PC-3 (cell line): ENCODE measurements around the gene RNU1-4.
"Not testable (repeated sequence)": the region's sequence is repeated elsewhere in the genome, so short reads cannot be mapped to it uniquely, and the experiment has no call there.

ENCODE experiments used
- EZH2 ChIP-seq: fragments of 300-600 bp; sonication (generic); IDR thresholded peaks from one replicate; pipeline ENCODE4 v1.6.1; 2017; ENCODE audit warnings: antibody characterized with exemption, mild to moderate bottlenecking, low read length; ENCODE audit not compliant: unreplicated experiment
- EZH2phosphoT487 ChIP-seq: fragments of 300-600 bp; sonication (generic); IDR thresholded peaks from 2 replicates; pipeline ENCODE4 v1.6.1; 2018; ENCODE audit warnings: mild to moderate bottlenecking, antibody characterized with exemption, low read length, borderline replicate concordance
- TF ChIP-seq, protein P1 (sequence below): fragments of 300-600 bp; sonication (generic); conservative IDR thresholded peaks from 2 replicates; pipeline ENCODE4 v1.5.1; 2017; ENCODE audit warnings: antibody characterized with exemption, low read depth, mild to moderate bottlenecking, low read length

DNA sequence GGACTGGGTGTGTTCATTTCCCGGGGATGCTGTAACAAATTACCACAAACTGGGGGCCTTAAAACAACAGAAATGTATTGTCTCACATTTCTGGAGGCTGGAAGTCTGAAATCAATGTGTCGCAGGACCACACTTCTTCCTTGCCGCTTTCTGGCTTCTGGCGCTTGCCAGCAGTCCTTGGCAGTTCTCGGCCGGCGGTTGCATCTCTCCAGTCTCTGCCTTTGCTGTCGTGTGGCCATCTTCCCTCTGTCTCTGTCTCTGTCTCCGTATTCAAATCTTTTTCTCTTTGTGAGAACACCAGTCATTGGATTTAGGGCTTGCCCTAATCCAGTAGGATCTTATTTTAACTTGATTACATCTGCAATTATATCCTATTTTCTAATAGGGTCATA, 32.9 kb downstream of the RNU1-4 start:
- not testable (repeated sequence) for TF ChIP-seq EZH2phosphoT487, EZH2
- TF ChIP-seq, protein P1, sequence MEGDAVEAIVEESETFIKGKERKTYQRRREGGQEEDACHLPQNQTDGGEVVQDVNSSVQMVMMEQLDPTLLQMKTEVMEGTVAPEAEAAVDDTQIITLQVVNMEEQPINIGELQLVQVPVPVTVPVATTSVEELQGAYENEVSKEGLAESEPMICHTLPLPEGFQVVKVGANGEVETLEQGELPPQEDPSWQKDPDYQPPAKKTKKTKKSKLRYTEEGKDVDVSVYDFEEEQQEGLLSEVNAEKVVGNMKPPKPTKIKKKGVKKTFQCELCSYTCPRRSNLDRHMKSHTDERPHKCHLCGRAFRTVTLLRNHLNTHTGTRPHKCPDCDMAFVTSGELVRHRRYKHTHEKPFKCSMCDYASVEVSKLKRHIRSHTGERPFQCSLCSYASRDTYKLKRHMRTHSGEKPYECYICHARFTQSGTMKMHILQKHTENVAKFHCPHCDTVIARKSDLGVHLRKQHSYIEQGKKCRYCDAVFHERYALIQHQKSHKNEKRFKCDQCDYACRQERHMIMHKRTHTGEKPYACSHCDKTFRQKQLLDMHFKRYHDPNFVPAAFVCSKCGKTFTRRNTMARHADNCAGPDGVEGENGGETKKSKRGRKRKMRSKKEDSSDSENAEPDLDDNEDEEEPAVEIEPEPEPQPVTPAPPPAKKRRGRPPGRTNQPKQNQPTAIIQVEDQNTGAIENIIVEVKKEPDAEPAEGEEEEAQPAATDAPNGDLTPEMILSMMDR, result not testable (repeated sequence)
